HEK293 (cell line): ENCODE results near the gene KCNIP4.

ENCODE experiments used
- CTCF ChIA-PET: fragments of 350-600 bp; formaldehyde crosslinking; extraction: SDS; loops from one replicate; lab custom pipeline; 2021; ENCODE audit warnings: antibody characterized with exemption; lab: Yijun Ruan, JAX
- POLR2A ChIA-PET: fragments of 300-600 bp; formaldehyde crosslinking; extraction: SDS; loops from one replicate; lab custom pipeline; 2020; ENCODE audit warnings: antibody characterized with exemption, inconsistent platforms; lab: Yijun Ruan, JAX
- H3K27ac ChIP-seq: fragments of 200-500 bp; sonication (Bioruptor generic); 2 replicates; pipeline ENCODE4 v1.5.1; 2014; ENCODE audit warnings: low read depth, low read length, control low read depth, inconsistent platforms; ENCODE audit errors: extremely low read depth
- H3K36me3 ChIP-seq, 2 experiments: fragments of 200-500 bp in 1 of 2; sonication (Bioruptor generic) in 1 of 2; 1 replicate in 1 of 2; 2 replicates in 1 of 2; pipeline ENCODE4 v1.5.1; 2014 to 2017; ENCODE audit warnings: inconsistent platforms in 2 of 2, low read length in 2 of 2; ENCODE audit not compliant: control insufficient read depth in 2 of 2, insufficient read depth in 1 of 2
- H3K4me1 ChIP-seq: fragments of 200-500 bp; sonication (Bioruptor generic); 2 replicates; pipeline ENCODE4 v1.5.1; 2014; ENCODE audit warnings: mild to moderate bottlenecking, low read length, inconsistent platforms; ENCODE audit not compliant: control insufficient read depth, insufficient read depth
- H3K4me3 ChIP-seq: 2 replicates; pipeline ENCODE4 v1.5.1; 2011; ENCODE audit warnings: low read depth, mild to moderate bottlenecking, control low read depth, low read length, moderate library complexity
- H3K9me3 ChIP-seq: fragments of 200-500 bp; sonication (Bioruptor generic); 2 replicates; pipeline ENCODE4 v1.5.1; 2014; ENCODE audit warnings: low read depth, low read length, inconsistent platforms; ENCODE audit not compliant: control insufficient read depth, insufficient read depth
- CTCF ChIP-seq: fragments of 450-650 bp; formaldehyde crosslinking; IDR thresholded peaks from 2 replicates; pipeline ENCODE4 v1.5.1; 2016; ENCODE audit warnings: missing biosample characterization, missing genetic modification characterization
- KLF10 ChIP-seq: fragments of 450-650 bp; IDR thresholded peaks from 2 replicates; pipeline ENCODE4 v1.5.1; 2018; ENCODE audit warnings: missing biosample characterization, mild to moderate bottlenecking, missing genetic modification characterization
- KLF17 ChIP-seq: fragments of 450-650 bp; formaldehyde crosslinking; IDR thresholded peaks from 2 replicates; pipeline ENCODE4 v1.5.1; 2016; ENCODE audit warnings: missing biosample characterization, missing genetic modification characterization
- KLF9 ChIP-seq: fragments of 450-650 bp; formaldehyde crosslinking; IDR thresholded peaks from 2 replicates; pipeline ENCODE4 v1.5.1; 2016; ENCODE audit warnings: missing biosample characterization, missing genetic modification characterization, low read depth
- PRDM10 ChIP-seq: fragments of 450-650 bp; formaldehyde crosslinking; IDR thresholded peaks from 2 replicates; pipeline ENCODE4 v1.5.1; 2016; ENCODE audit warnings: missing biosample characterization, missing genetic modification characterization
- SCRT2 ChIP-seq: fragments of 450-650 bp; formaldehyde crosslinking; IDR thresholded peaks from 2 replicates; pipeline ENCODE4 v1.5.1; 2016; ENCODE audit warnings: missing biosample characterization, missing genetic modification characterization
- SP2 ChIP-seq: fragments of 450-650 bp; formaldehyde crosslinking; IDR thresholded peaks from 2 replicates; pipeline ENCODE4 v1.5.1; 2016; ENCODE audit warnings: missing biosample characterization, missing genetic modification characterization
- ZBTB20 ChIP-seq: fragments of 450-650 bp; formaldehyde crosslinking; IDR thresholded peaks from 2 replicates; pipeline ENCODE4 v1.5.1; 2016; ENCODE audit warnings: missing biosample characterization, missing genetic modification characterization
- ZBTB26 ChIP-seq: fragments of 450-650 bp; formaldehyde crosslinking; optimal IDR thresholded peaks from 2 replicates; pipeline ENCODE3; 2016; ENCODE audit warnings: missing biosample characterization, mild to moderate bottlenecking, missing genetic modification characterization
- ZEB2 ChIP-seq: fragments of 450-650 bp; formaldehyde crosslinking; IDR thresholded peaks from 2 replicates; pipeline ENCODE4 v1.5.1; 2016; ENCODE audit warnings: missing biosample characterization, missing genetic modification characterization
- ZIC2 ChIP-seq: fragments of 450-650 bp; formaldehyde crosslinking; IDR thresholded peaks from 2 replicates; pipeline ENCODE4 v1.5.1; 2016; ENCODE audit warnings: missing biosample characterization, missing genetic modification characterization
- ZNF138 ChIP-seq: fragments of 450-650 bp; formaldehyde crosslinking; IDR thresholded peaks from 2 replicates; pipeline ENCODE4 v1.5.1; 2016; ENCODE audit warnings: missing biosample characterization, missing genetic modification characterization, borderline replicate concordance
- ZNF350 ChIP-seq: fragments of 450-650 bp; formaldehyde crosslinking; IDR thresholded peaks from 2 replicates; pipeline ENCODE4 v1.5.0; 2017; ENCODE audit warnings: missing biosample characterization, mild to moderate bottlenecking, missing genetic modification characterization
- ZNF366 ChIP-seq: fragments of 450-650 bp; formaldehyde crosslinking; conservative IDR thresholded peaks from 2 replicates; pipeline ENCODE4 v1.5.1; 2016; ENCODE audit warnings: missing biosample characterization, missing genetic modification characterization
- ZNF391 ChIP-seq: fragments of 450-650 bp; formaldehyde crosslinking; IDR thresholded peaks from 2 replicates; pipeline ENCODE4 v1.5.1; 2016; ENCODE audit warnings: low read depth, missing biosample characterization, missing genetic modification characterization, borderline replicate concordance
- ZNF423 ChIP-seq: fragments of 450-650 bp; formaldehyde crosslinking; IDR thresholded peaks from 2 replicates; pipeline ENCODE4 v1.5.1; 2016; ENCODE audit warnings: missing biosample characterization, missing genetic modification characterization
- ZNF449 ChIP-seq: fragments of 450-650 bp; formaldehyde crosslinking; IDR thresholded peaks from 2 replicates; pipeline ENCODE4 v1.5.1; 2017; ENCODE audit warnings: missing biosample characterization, mild to moderate bottlenecking, missing genetic modification characterization, moderate library complexity
- ZNF514 ChIP-seq: fragments of 450-650 bp; formaldehyde crosslinking; IDR thresholded peaks from 2 replicates; pipeline ENCODE4 v1.5.1; 2016; ENCODE audit warnings: missing biosample characterization, missing genetic modification characterization
- ZNF549 ChIP-seq: fragments of 450-650 bp; IDR thresholded peaks from 2 replicates; pipeline ENCODE4 v1.5.1; 2018; ENCODE audit warnings: missing biosample characterization, missing genetic modification characterization, mild to moderate bottlenecking, inconsistent platforms, moderate library complexity
- ZNF558 ChIP-seq: fragments of 450-650 bp; formaldehyde crosslinking; IDR thresholded peaks from 2 replicates; pipeline ENCODE4 v1.5.1; 2016; ENCODE audit warnings: missing biosample characterization, missing genetic modification characterization
- ZNF621 ChIP-seq: fragments of 450-650 bp; formaldehyde crosslinking; IDR thresholded peaks from 2 replicates; pipeline ENCODE4 v1.5.1; 2017; ENCODE audit warnings: missing biosample characterization, missing genetic modification characterization
- ZNF626 ChIP-seq: fragments of 450-650 bp; sonication (Bioruptor Pico); formaldehyde crosslinking; IDR thresholded peaks from 2 replicates; pipeline ENCODE4 v1.5.1; 2018; ENCODE audit warnings: missing biosample characterization, missing genetic modification characterization, inconsistent platforms
- ZNF768 ChIP-seq: fragments of 450-650 bp; formaldehyde crosslinking; IDR thresholded peaks from 2 replicates; pipeline ENCODE4 v1.5.1; 2018; ENCODE audit warnings: missing biosample characterization, mild to moderate bottlenecking, missing genetic modification characterization
- ZNF777 ChIP-seq: fragments of 450-650 bp; formaldehyde crosslinking; IDR thresholded peaks from 2 replicates; pipeline ENCODE4 v1.5.1; 2017; ENCODE audit warnings: missing biosample characterization, missing genetic modification characterization, borderline replicate concordance
- ZNF791 ChIP-seq: fragments of 450-650 bp; formaldehyde crosslinking; IDR thresholded peaks from 2 replicates; pipeline ENCODE4 v1.5.1; 2016; ENCODE audit warnings: missing biosample characterization, missing genetic modification characterization
- ZSCAN4 ChIP-seq: fragments of 450-650 bp; formaldehyde crosslinking; IDR thresholded peaks from 2 replicates; pipeline ENCODE4 v1.5.1; 2017; ENCODE audit warnings: missing biosample characterization, missing genetic modification characterization

Gene KCNIP4

GRCh38 chr4:21593671-21594001 is 354.9 kb downstream of the KCNIP4 start:
- TF ChIP-seq ZNF621 (tag by site-specific recombination) = no peak
- TF ChIP-seq ZNF768 (tag by site-specific recombination) = no peak
- no peak for TF ChIP-seq ZIC2 (tag by site-specific recombination)
- no peak for TF ChIP-seq KLF10 (tag by site-specific recombination)
- no peak for TF ChIP-seq ZNF791 (tag by site-specific recombination)
- TF ChIP-seq SP2 (tag by site-specific recombination) = no peak
- no peak for TF ChIP-seq SCRT2
- no peak for TF ChIP-seq KLF9 (tag by site-specific recombination)
- TF ChIP-seq CTCF (tag by site-specific recombination) = no peak
- no peak for TF ChIP-seq ZNF423 (tag by site-specific recombination)
- no peak for TF ChIP-seq ZBTB26 (tag by site-specific recombination)
- TF ChIP-seq ZNF549 = no peak
- TF ChIP-seq ZEB2 (tag by site-specific recombination) = no peak
- no peak for TF ChIP-seq ZNF777 (tag by site-specific recombination)
- no peak for TF ChIP-seq ZNF391 (tag by site-specific recombination)
- no peak for TF ChIP-seq ZBTB20
- no peak for TF ChIP-seq ZNF514 (tag by site-specific recombination)
- no peak for TF ChIP-seq ZNF558 (tag by site-specific recombination)
- H3K27ac ChIP-seq = no peak overlapping the region
- no peaks in the 10 kb centered on the region for H3K36me3 ChIP-seq
- no peaks in the 10 kb centered on the region for H3K9me3 ChIP-seq
- POLR2A ChIA-PET = no interaction called here
- no peak overlapping the region for H3K4me3 ChIP-seq
- no peaks in the 10 kb centered on the region for H3K4me1 ChIP-seq
- CTCF ChIA-PET = interaction anchor here (1.4 kb wide), 1 partner anchor 174 kb away, joined by 3 read pairs; no protein-coding TSS in a partner anchor

- H3K4me1 ChIP-seq = no peaks in the 10 kb centered on the region
- H3K27ac ChIP-seq = no peak overlapping the region
- CTCF ChIA-PET = interaction anchor here (0.9 to 1.4 kb wide), 2 partner anchors 174 to 176 kb away, joined by 3 read pairs; no protein-coding TSS in a partner anchor
- TF ChIP-seq ZNF449 (no peak), ZNF366 (tag by site-specific recombination) (no peak), ZNF138 (tag by site-specific recombination) (no peak), ZNF626 (tag by site-specific recombination) (no peak), ZSCAN4 (no peak), PRDM10 (tag by site-specific recombination) (no peak), ZNF350 (tag by site-specific recombination) (no peak), KLF17 (tag by site-specific recombination) (no peak)
These were observed 355.5 kb downstream of the KCNIP4 start for GRCh38 chr4:21592970-21593670.

More at GRCh38 chr4:21592970-21593670, 355.5 kb downstream of the KCNIP4 start:
- POLR2A ChIA-PET = no interaction called here
- Histone ChIP-seq H3K4me3 (no peak overlapping the region), H3K9me3 (no peaks in the 10 kb centered on the region), H3K36me3 (no peaks in the 10 kb centered on the region)
